ENCODE results near the gene DCTN2. TPM values are rescaled to one million over a fixed set of nuclear protein-coding genes. Genes with fewer than 3 reads are reported as not detected.

The DCTN2 gene
- total and polyA plus RNA-seq, 7 donors = 118 to 204 (median 142) TPM

DNA sequence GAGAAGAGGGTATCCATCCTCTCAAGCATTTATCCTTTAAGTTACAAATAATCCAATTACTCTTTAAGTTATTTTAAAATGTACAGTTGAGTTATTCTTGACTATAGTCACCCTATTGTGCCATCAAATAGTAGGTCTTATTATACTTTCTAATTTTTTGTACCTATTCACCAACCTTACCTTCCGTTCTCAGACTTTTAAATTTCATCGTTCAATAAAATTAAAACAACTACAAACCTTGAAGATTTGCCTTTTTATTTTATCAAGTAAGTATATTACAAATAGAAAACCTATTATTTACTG, 972 bp upstream of the DCTN2 start:
- intact Hi-C loops (cut with DNase I) = loop anchor here (5.0 kb wide), 1 partner anchor 59 kb away; no protein-coding TSS in a partner anchor
- 95 to 96% methylated on average over 2 of the region's 2 CpGs for WGBS, 2 donors
- no peaks in the 10 kb centered on the region for H3K9me3 ChIP-seq
- no peak overlapping the region for H3K27ac ChIP-seq
- H3K27me3 ChIP-seq = peaks cover 5 to 23% (median 22%) of the 10 kb centered on the region in 3 donors
- DNase-seq = no peak
- TF ChIP-seq CTCF (IDR thresholded peaks at IDR 0.05) (no peak), POLR2AphosphoS5 (IDR thresholded peaks at IDR 0.05) (no peak), EP300 (IDR thresholded peaks at IDR 0.05) (no peak), POLR2A (IDR thresholded peaks at IDR 0.05) (no peak)
- H3K4me3 ChIP-seq = no peak overlapping the region
- H3K4me1 ChIP-seq = peaks cover 0 to 41% (median 32%) of the 10 kb centered on the region in 4 donors
- no peaks in the 10 kb centered on the region for H3K36me3 ChIP-seq

DNA sequence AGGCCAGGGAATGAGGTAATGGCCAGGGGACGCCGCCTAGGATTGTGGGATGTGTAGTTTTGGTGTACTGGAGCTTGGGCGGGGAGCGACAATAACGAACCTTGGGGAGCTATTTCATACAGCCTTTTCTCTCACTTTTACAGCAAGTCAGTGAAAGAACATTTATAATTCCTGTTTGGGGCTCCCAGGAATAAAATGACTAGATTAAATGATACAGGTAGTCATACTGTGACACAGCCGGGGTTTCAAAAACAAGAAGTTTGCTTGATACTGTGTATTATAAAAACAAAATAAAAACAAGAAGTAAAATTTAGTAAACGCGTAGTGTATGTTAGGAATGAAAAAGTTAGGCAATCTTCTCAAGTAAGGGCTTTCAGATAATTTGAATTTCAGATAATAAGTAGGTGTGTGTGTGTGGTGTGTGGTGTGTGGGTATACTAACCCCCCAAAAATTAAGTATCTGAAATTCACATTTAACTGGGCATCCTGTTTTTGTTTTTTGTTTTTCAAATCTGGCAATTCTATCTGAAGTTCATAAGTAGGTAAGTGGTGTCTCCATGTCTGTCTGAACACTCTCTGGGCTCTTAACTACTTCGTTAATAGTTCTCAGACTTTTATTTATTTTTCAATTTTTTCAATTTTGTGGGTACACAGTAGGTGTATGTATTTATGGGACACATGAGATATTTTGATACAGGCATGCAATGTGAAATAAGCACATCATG, 458 bp upstream of the DCTN2 start:
- WGBS, 2 donors = 18 to 19% methylated on average over 9 of the region's 9 CpGs
- no peak for DNase-seq
- Histone ChIP-seq H3K27me3 (peaks cover 5 to 23% (median 22%) of the 10 kb centered on the region in 3 donors), H3K36me3 (peaks cover 0 to under 1% (median 0%) of the 10 kb centered on the region in 4 donors), H3K27ac (peak overlapping the region; percentile 92 to 97 (median 96)), H3K4me1 (peaks cover 0 to 41% (median 32%) of the 10 kb centered on the region in 4 donors), H3K4me3 (peak overlapping the region in 3 of 4 donors; percentile 88 to 99 (median 96)), H3K9me3 (no peaks in the 10 kb centered on the region)
- no peak for TF ChIP-seq CTCF (IDR thresholded peaks at IDR 0.05)
- no peak for TF ChIP-seq POLR2A (IDR thresholded peaks at IDR 0.05)
- no peak for TF ChIP-seq EP300 (IDR thresholded peaks at IDR 0.05)
- TF ChIP-seq POLR2AphosphoS5 (IDR thresholded peaks at IDR 0.05) = no peak
- intact Hi-C loops (cut with DNase I) = loop anchor here (2.0 to 5.0 kb wide), 4 partner anchors 27 to 145 kb away; partner anchors contain the start of gene DDIT3

DNA sequence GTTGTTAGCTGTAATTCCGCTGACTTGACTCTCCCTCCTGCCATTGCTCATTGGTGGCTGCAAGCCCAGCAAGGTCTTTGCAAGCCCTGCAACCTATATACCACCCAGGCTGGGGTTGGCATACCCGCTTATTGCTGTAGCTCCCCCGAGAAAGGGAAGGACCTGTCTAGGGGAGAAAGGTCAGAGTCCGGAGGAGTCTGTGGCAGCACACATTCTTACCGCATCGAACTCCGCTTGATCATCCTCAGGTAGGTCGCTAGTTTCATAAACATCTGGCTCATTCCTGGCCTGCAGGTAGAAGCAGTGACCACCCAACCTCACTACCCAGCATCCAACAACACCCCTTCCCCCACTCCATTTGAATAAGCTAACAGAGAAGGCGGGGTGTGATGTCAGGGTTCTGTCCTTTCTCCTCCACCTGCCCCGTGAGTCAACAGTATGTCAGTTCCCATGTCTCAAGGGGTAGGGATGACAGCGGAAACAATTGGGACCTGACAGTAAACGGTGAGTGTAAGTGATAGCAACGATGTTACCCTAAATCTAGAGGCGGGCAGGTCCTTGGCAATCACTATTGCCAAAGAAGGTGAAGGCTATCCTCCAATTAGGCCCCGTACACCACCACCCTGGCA, 1.1 kb downstream of the DCTN2 start:
- peaks cover 0 to 48% (median 34%) of the 10 kb centered on the region in 4 donors for H3K4me1 ChIP-seq
- no peaks in the 10 kb centered on the region for H3K9me3 ChIP-seq
- peaks cover 5 to 22% (median 22%) of the 10 kb centered on the region in 3 donors for H3K27me3 ChIP-seq
- 55 to 70% methylated on average over 15 of the region's 15 CpGs for WGBS, 2 donors
- TF ChIP-seq EP300 (IDR thresholded peaks at IDR 0.05) (no peak), POLR2AphosphoS5 (IDR thresholded peaks at IDR 0.05) (no peak), CTCF (IDR thresholded peaks at IDR 0.05) (no peak), POLR2A (IDR thresholded peaks at IDR 0.05) (no peak)
- H3K27ac ChIP-seq = peak overlapping the region; percentile 92 to 97 (median 96)
- H3K36me3 ChIP-seq = peaks cover 0 to 15% (median 3%) of the 10 kb centered on the region in 4 donors
- DNase-seq = no peak
- intact Hi-C loops (cut with DNase I) = loop anchor here (2.0 to 5.0 kb wide), 4 partner anchors 25 to 147 kb away; partner anchors contain the start of gene DDIT3
- peak overlapping the region; percentile 88 to 99 (median 98) for H3K4me3 ChIP-seq

DNA sequence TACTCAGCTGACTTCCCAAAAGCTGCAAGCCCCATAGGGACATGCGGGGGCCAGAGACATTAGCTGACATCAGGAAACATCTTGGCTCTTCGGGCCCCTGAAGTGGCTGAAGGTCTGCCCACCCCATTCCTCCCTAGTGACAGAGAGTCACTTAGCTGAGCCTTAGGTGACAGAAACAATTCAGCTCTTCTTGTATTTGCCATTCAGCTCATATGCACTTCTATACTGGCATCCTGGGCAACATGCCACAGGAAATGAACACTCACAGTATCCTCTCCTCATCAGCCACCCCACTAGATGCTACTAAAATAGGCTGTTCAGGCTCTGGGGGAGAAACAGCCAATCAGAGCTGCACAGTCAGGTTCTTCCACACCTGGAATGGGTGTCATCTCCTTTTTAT, 3.4 kb downstream of the DCTN2 start:
- no peak overlapping the region for H3K4me3 ChIP-seq
- 67 to 89% methylated on average over 2 of the region's 2 CpGs for WGBS, 2 donors
- no peak overlapping the region for H3K27ac ChIP-seq
- H3K36me3 ChIP-seq = peaks cover 0 to 25% (median 7%) of the 10 kb centered on the region in 4 donors
- H3K9me3 ChIP-seq = no peaks in the 10 kb centered on the region
- intact Hi-C loops (cut with DNase I) = no loop called here
- TF ChIP-seq CTCF (IDR thresholded peaks at IDR 0.05) = no peak
- no peak for TF ChIP-seq EP300 (IDR thresholded peaks at IDR 0.05)
- no peak for TF ChIP-seq POLR2AphosphoS5 (IDR thresholded peaks at IDR 0.05)
- no peak for TF ChIP-seq POLR2A (IDR thresholded peaks at IDR 0.05)
- no peak for DNase-seq
- H3K4me1 ChIP-seq = peaks cover 0 to 38% (median 24%) of the 10 kb centered on the region in 4 donors
- H3K27me3 ChIP-seq = peaks cover 0 to under 1% (median 0%) of the 10 kb centered on the region in 3 donors
